Hepatocyte (in vitro differentiated cells): ENCODE results near the gene ALPL. TPM values are rescaled to one million over a fixed set of nuclear protein-coding genes. Genes with fewer than 3 reads are reported as not detected.

Experiments used
- DNase-seq: peaks from one replicate; pipeline ENCODE4 v3.0.0-alpha.2; 2016; ENCODE audit warnings: low spot score
- H2AFZ ChIP-seq: fragments of 200-600 bp; sonication (generic); 2 replicates; pipeline ENCODE4 v1.6.0; 2016; ENCODE audit warnings: antibody characterized with exemption, mild to moderate bottlenecking
- H3K27ac ChIP-seq: fragments of 200-600 bp; sonication (generic); 2 replicates; pipeline ENCODE4 v1.5.1; 2016; ENCODE audit warnings: mild to moderate bottlenecking
- H3K27me3 ChIP-seq: fragments of 200-600 bp; sonication (generic); 2 replicates; pipeline ENCODE4 v1.6.1; 2016
- H3K36me3 ChIP-seq: fragments of 200-600 bp; sonication (generic); replicated peaks from 2 replicates; pipeline ENCODE4 v1.5.1; 2016; ENCODE audit warnings: low read depth; ENCODE audit not compliant: insufficient read depth
- H3K4me1 ChIP-seq: fragments of 200-600 bp; sonication (generic); 2 replicates; pipeline ENCODE4 v1.5.1; 2016; ENCODE audit warnings: mild to moderate bottlenecking, moderate library complexity; ENCODE audit not compliant: insufficient read depth
- H3K4me2 ChIP-seq: fragments of 200-600 bp; sonication (generic); 2 replicates; pipeline ENCODE4 v1.6.0; 2016
- H3K4me3 ChIP-seq: fragments of 200-600 bp; sonication (generic); 2 replicates; pipeline ENCODE4 v1.5.1; 2016; ENCODE audit warnings: mild to moderate bottlenecking
- H3K79me2 ChIP-seq: fragments of 200-600 bp; sonication (generic); 2 replicates; pipeline ENCODE4 v1.6.0; 2017; ENCODE audit warnings: mild to moderate bottlenecking
- H3K9me2 ChIP-seq: fragments of 200-600 bp; sonication (generic); replicated peaks from 2 replicates; pipeline ENCODE4 v1.6.0; 2017; ENCODE audit warnings: mild to moderate bottlenecking; ENCODE audit not compliant: insufficient read depth
- H3K9me3 ChIP-seq: fragments of 200-600 bp; sonication (generic); 2 replicates; pipeline ENCODE4 v1.5.1; 2016; ENCODE audit warnings: low read depth, mild to moderate bottlenecking
- H4K20me1 ChIP-seq: fragments of 200-600 bp; sonication (generic); 2 replicates; pipeline ENCODE4 v1.6.0; 2016; ENCODE audit warnings: mild to moderate bottlenecking; ENCODE audit not compliant: insufficient read depth, poor library complexity, severe bottlenecking
- CTCF ChIP-seq: fragments of 200-600 bp; sonication (generic); IDR thresholded peaks from 2 replicates; pipeline ENCODE4 v1.5.1; 2016; ENCODE audit warnings: antibody characterized with exemption, mild to moderate bottlenecking; ENCODE audit not compliant: poor library complexity
- EZH2 ChIP-seq: fragments of 200-600 bp; sonication (generic); IDR thresholded peaks from 2 replicates; pipeline ENCODE4 v1.6.1; 2016; ENCODE audit warnings: antibody characterized with exemption, mild to moderate bottlenecking, borderline replicate concordance
- EZH2phosphoT487 ChIP-seq: fragments of 200-600 bp; sonication (generic); IDR thresholded peaks from one replicate; pipeline ENCODE4 v1.6.1; 2018; ENCODE audit warnings: antibody characterized with exemption, mild to moderate bottlenecking, low read depth, moderate library complexity; ENCODE audit not compliant: unreplicated experiment, severe bottlenecking
- WGBS: methylation state at CpG from one replicate; pipeline ENCODE4 v1.1.6; 2016; ENCODE audit warnings: low lambda C conversion rate; ENCODE audit errors: missing lambda C conversion rate; 5-methylcytosine and 5-hydroxymethylcytosine counted together
- polyA plus RNA-seq: library from polyadenylated mRNA; unstranded; fragments of >200 nt; fragmentation: Nextera tagmentation; extraction: Ambion mirVana; gene quantifications from 2 replicates; pipeline ENCODE4 v1.2.1, GENCODE V29; 2016
- total RNA-seq: library from RNA; depleted of rRNA; stranded (reverse); fragments of >200 nt; gene quantifications from 2 replicates; pipeline ENCODE4 v1.2.3, GENCODE V29; 2014

Gene ALPL
- total and polyA plus RNA-seq, 2 experiments from 2014 or later: 2.2 to 6.0 TPM

- Histone ChIP-seq H3K27me3 (no peaks in the 10 kb centered on the region), H3K36me3 (no peaks in the 10 kb centered on the region), H3K9me2 (no peaks in the 10 kb centered on the region), H3K79me2 (no peaks in the 10 kb centered on the region), H3K4me2 (no peak overlapping the region), H3K4me1 (no peaks in the 10 kb centered on the region), H3K27ac (no peak overlapping the region), H3K4me3 (no peak overlapping the region), H3K9me3 (no peaks in the 10 kb centered on the region), H2AFZ (no peak overlapping the region), H4K20me1 (no peaks in the 10 kb centered on the region)
- DNase-seq: no peak
- TF ChIP-seq EZH2 (no peak), EZH2phosphoT487 (no peak), CTCF (no peak)
- 86% methylated on average over 24 of the region's 24 CpGs for WGBS
These were observed 58.2 kb downstream of the ALPL start for GRCh38 chr1:21567241-21568005.

- WGBS: 79% methylated on average over 15 of the region's 15 CpGs
- DNase-seq: no peak
- H3K4me2 ChIP-seq: no peak overlapping the region
These were observed 59.0 kb downstream of the ALPL start for GRCh38 chr1:21568006-21568746.

GRCh38 chr1:21568809-21569385 lies 59.7 kb downstream of the ALPL start:
- no peak for DNase-seq
- no peak overlapping the region for H3K4me2 ChIP-seq
- no peaks in the 10 kb centered on the region for H3K9me3 ChIP-seq
- WGBS: 84% methylated on average over 7 of the region's 10 CpGs
- TF ChIP-seq EZH2: no peak
- TF ChIP-seq EZH2phosphoT487: no peak
- no peak for TF ChIP-seq CTCF
- no peak overlapping the region for H3K4me3 ChIP-seq
- no peaks in the 10 kb centered on the region for H3K36me3 ChIP-seq
- H3K79me2 ChIP-seq: no peaks in the 10 kb centered on the region
- H3K9me2 ChIP-seq: no peaks in the 10 kb centered on the region
- H3K4me1 ChIP-seq: no peaks in the 10 kb centered on the region
- no peaks in the 10 kb centered on the region for H3K27me3 ChIP-seq
- no peaks in the 10 kb centered on the region for H4K20me1 ChIP-seq
- H3K27ac ChIP-seq: no peak overlapping the region
- no peak overlapping the region for H2AFZ ChIP-seq

More at GRCh38 chr1:21568006-21568746, 59.0 kb downstream of the ALPL start:
- H3K4me3 ChIP-seq: no peak overlapping the region
- H2AFZ ChIP-seq: no peak overlapping the region
- H3K4me1 ChIP-seq: no peaks in the 10 kb centered on the region
- H3K9me2 ChIP-seq: no peaks in the 10 kb centered on the region
- H4K20me1 ChIP-seq: no peaks in the 10 kb centered on the region
- no peaks in the 10 kb centered on the region for H3K79me2 ChIP-seq
- no peaks in the 10 kb centered on the region for H3K9me3 ChIP-seq
- TF ChIP-seq EZH2 (no peak), EZH2phosphoT487 (no peak), CTCF (no peak)
- no peaks in the 10 kb centered on the region for H3K27me3 ChIP-seq
- no peak overlapping the region for H3K27ac ChIP-seq
- no peaks in the 10 kb centered on the region for H3K36me3 ChIP-seq
